Hippocampal formation (tissue), 2 donors: ENCODE measurements around the gene MVP.
"Not testable (repeated sequence)": the region's sequence is repeated elsewhere in the genome, so short reads cannot be mapped to it uniquely, and the experiment has no call there.

Source experiments
- DNase-seq, 2 donors: peaks; one replicate each; lab custom pipeline; 2025; lab: John Stamatoyannopoulos, UW

Gene MVP

DNA sequence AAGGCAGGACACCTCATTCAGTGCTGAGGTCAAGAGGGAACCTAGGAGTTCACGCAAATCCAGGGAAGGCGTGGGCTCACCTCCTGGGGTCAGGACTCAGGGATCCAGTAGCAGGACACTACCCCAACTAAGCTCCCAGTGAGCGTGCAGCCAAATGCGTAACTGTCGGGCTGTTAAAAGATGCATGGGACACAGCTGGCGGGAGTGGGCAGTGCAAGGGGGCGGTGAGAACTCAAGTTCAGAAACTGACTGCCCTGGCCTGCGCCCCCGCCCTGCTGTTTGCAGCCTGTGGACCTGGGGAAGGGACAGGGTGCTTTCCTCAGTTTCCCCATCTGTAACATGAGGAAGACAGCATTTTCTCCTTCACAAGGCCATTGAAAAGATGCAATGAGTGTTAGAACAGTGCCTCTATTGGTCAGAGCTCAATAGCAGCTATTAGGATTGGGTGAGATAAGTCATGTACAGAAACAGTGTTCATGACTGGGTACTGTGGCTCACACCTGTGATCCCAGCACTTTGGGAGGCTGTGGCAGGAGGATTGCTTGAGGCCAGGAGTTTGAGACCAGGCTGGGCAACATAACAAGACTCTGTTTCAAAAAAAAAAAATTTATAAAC lies 22.6 kb downstream of the MVP start:
- DNase-seq = no peak

DNA sequence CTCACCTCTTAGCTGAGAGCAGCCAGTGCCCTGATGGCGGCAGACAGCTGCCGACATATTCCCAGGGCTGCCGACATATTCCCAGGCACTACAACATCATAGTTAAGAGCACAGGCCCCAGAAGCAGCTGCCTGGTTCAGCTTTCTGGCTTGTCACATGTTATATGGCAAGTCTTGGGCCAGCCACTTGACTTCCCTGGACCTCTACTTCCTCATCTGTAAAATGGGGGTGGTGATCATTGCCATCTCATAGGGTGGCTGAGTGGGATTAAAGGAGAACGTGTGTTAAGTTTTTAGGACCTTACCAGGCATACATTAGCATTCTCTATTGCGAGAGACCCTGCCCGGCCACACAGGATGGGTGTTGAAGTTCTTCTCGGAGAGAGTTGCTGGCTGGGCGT lies 23.7 kb downstream of the MVP start:
- no peak for DNase-seq

DNA sequence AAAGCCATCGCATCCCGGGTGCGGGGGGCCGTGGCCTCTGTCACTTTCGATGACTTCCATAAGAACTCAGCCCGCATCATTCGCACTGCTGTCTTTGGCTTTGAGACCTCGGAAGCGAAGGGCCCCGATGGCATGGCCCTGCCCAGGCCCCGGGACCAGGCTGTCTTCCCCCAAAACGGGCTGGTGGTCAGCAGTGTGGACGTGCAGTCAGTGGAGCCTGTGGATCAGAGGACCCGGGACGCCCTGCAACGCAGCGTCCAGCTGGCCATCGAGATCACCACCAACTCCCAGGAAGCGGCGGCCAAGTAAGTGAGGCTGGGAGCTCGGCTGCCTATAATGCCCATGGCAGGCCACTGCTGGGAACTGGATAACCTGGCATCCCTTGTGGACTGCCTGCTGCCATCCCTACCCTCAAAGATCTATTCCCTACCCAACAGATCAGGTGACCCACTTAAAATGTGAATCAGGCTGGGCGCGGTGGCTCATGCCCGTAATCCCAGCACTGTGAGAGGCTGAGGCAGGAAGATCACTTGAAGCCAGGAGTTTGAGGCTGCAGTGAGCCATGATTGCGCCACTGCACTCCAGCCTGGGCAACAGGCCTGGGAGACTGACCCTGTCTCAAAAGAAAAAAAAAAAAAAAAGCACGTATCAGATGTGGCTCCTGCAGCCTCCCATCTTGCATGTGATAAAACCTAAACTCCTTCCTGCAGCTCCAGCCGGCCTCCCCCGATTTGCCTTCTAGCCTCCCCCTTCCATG lies 24.5 kb downstream of the MVP start:
- no peak for DNase-seq

DNA sequence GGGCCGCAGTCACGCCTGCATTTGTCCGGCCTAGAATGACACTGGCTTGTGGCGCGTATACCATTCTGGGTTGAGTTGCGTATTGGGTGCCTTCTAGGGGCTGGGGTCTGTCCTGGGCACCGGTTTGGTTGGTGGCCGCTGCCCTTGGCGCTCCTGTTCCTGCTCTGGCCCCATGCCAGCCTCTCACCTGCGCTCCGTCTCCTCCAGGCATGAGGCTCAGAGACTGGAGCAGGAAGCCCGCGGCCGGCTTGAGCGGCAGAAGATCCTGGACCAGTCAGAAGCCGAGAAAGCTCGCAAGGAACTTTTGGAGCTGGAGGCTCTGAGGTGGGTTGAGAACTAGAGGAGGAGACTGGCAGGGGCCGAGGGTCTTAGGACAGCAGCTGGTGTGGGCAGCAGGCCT lies 25.4 kb downstream of the MVP start:
- DNase-seq = no peak

DNA sequence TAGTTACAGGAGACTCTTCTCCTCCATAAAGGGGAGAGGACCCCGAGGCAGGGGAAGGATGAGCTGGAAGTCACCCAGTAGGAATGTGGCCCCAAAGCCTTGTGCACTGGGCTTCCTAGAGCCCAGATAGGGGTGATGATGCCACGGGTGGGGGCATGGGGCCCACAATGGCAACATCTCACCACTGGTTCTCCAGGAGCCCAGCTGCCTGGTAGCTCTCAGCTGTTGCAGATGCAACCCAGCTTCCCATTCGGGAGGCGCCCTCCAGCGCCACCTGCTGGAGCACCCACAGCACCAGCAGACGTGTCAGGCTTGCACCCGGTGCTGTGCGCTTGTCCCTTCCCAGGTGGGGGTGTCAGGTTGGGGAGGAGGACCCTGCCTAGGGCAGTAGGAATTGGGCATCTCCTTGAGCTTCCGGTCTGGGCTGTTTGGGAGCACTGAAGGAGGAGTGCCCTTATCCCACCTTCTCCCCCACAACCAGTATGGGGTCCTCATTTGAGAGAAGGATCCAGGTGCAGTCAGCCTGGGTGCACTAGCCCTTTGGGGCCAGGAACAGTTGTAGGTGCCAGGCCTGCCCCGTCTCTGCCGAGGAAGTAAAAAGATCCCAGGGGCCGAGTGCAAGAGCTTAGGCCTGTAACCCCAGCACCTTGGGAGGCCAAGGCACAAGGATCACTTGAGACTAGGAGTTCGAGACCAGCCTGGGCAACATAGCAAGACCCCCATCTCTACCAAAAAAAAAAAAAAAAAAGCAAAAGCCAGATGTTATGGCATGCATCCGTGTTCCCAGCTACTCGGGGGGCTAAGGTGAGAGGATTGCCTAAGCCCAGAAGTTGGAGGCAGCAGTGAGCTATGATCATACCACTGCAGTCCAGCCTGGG lies 28.4 kb downstream of the MVP start:
- peak in 1 of 2 donors; percentile 57 for DNase-seq

DNA sequence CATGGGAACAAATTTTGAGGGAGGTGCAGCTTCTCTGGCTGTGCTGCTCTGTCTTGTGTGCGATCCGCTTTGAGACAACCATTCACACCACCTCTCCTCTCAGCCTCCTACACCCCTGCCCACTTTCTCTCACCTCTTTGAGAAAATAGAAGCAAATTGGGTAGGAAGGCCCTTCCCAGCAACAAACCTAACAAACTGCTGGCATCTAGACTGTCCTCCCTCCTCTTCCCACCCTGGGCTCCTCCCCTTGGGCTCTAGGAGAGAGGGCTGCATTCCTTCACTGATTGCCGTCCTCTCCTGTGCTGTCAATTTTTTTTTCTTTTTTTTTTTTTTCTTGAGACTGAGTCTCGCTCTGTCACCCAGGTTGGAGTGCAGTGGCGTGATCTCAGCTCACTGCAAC lies 29.2 kb downstream of the MVP start:
- no peak for DNase-seq

DNA sequence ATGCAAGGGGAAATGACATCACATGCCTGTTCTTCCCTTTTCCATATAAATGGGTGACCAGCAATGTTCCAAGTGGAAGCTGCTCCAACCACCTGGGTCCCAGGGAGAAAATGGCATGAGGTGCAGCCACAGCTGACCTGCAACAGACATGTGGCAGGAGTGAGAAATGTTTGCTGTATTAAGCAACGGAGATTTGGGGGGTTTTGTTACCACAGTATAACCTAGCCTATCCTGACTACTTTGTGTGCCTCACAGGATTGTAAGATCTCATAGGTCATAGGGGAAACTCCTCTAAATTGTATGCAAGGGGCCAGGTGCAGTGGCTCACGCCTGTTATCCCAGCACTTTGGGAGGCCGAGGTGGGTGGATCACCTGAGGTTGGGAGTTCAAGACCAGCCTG lies 30.7 kb downstream of the MVP start:
- no peak for DNase-seq

DNA sequence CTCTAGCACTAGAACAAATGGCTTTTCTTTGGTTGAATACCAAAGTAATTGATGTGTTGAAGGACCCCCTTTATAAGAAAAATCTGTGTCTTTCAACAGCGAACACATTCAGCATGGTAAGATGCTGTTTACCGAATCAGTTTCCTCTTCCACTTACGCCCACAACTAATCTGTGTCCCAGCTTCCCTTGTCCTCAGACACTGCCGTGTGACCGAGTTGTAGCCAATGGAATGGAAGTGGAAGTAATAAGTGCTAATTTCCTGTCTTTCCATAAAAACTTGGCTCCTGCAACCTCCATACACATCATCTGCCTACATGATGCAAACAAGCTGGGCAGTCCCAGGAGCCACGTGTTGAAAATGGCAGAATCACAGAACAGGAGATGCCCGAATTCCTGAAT lies 32.4 kb downstream of the MVP start:
- no peak for DNase-seq

DNA sequence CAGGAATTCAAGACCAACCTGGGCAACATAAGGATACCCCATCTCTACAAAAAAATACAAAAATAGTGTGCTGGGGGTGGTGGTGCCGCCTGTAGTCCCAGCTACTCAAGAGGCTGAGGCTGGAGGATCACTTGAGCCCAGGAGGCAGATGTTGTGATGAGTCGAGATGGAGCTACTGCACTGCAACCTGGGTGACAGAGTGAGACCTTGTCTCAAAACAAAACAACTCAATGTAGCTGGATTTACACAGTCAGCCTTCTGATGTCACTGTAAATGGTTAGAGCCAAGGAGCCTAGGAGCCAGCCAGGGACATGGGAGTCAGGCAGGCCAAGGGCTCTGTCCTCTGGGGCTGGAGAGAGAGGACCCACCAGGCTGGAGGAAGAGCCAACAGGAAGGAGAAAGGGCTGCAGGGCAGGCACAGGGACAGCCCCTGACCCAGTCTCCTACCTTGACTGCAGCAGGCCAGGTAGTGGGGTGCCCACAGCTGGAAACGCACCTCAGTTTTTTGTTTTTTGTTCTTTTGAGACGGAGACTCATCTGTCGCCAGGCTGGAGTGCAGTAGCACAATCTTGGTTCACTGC lies 34.3 kb downstream of the MVP start:
- no peak for DNase-seq

DNA sequence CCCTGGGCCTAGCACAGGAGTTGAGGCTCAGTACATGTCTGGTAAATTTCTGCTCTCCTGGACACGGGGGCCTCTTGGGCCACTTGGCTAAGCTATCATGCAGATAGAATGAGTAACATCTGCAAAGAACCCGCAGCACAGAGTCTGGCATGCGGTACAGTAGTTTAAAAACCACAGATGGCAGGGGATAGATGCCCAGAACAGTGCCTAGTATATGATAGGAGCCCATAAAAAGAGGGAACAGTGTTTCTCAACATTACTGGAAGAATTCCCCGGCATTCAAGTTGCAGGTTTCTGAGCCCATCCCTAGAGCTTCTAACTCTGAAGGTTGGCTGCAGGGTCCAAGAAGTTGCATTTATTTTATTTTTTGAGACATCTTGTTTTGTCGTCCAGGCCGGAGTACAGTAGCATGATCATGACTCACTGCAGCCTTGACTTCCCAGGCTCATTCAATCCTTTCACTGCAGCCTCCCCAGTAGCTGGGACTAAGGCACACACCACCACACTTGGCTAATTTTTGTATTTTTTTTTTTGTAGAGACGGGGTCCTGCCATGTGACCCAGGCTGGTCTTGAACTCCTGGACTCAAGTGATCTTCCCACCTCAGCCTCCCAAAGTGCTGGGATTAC lies 37.0 kb downstream of the MVP start:
- no peak for DNase-seq

DNA sequence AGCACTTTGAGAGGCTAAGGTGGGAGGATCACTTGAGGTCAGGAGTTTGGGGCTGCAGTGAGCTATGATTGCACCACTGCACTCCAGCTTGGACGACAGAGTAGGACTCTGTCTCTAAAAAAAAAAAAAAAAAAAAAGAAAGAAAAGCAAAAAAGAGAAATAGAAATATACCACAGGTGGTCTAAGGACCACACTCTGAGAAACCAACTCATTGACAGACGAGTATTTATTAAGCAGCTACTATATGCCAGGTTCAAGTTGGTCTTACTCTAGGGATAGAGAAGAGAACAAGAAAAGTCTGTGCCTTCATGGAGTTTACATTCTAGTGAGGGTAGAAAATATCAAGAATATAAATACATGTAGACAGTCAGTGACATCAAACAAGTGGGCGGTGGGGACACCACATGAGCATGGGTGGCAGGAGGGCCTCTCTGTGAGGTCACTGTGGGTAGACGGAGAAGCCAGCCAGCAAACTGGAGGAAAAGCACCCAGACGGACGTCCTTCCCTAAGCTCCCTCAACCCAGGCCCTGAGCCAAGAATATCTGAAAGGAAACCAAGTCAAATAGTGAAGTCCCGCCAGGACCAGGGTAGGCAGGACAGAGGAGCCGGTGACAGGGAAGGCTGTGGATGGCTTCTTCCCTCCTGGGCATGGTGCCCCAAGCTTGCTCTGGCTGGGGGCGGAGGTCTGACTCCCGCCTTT lies 38.0 kb downstream of the MVP start:
- no peak for DNase-seq

DNA sequence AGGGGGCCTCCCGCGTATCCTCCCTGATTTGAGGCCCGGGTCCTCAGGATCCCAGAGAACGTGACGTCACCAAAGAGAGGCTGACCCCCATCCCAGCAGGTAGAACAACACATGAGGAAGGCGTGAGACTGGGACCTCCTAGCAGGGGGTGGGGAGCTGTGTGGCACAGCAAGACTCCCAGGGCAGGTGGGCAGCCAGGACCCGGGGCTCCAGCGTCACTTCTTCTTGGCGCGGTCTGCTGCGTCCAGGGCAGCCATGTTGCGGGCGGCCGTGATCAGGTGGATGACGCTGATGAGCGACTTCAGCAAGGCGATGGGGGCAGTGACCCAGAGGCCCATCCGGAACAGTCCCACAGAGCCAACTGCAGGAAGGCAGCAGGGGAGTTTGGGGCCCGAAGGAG lies 38.7 kb downstream of the MVP start:
- no peak for DNase-seq

DNA sequence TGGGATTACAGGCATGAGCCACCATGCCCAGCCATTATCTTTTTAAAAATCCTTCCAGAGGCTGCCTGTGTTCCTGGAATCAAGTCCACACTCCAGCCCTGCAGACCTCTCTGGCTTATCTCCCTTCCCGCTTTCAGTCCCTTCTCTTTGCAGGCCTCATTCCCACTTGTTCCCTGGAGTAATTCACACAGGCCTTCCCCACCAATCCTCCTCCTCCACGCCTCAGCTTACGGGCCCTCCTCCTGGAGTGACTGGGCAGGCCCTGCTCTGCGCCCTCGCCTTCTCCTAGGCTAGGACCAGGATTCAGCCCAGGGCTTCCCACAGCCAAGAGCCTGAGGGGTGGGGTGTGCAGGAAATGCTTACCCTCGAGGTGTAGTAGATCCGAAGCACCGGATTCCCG lies 40.0 kb downstream of the MVP start:
- DNase-seq = no peak

DNA sequence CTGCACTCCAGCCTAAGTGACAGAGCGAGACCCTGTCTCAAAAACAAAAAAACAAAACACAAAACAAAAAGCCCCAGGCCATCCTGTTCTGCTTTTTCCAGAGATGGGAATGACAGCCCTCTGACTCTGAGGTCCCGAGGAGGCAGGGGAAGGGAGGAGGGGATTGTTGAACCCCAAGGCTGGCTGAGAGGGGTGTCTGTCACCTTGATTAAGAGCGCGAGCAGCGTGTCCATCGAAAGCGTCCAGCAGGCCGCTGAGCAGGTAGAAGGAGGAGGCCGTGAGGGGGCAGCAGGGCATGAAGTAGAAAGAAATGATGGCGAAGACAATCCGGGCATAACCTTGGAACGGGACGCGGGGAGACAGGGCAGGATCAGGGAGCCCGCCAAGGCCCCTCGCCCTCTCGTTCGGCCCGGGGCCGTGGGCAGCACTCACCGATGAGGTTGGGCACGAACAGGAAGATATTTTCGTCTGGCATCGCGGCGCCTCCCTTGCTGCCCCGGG lies 42.2 kb downstream of the MVP start:
- DNase-seq = peak in 1 of 2 donors; percentile 29

DNA sequence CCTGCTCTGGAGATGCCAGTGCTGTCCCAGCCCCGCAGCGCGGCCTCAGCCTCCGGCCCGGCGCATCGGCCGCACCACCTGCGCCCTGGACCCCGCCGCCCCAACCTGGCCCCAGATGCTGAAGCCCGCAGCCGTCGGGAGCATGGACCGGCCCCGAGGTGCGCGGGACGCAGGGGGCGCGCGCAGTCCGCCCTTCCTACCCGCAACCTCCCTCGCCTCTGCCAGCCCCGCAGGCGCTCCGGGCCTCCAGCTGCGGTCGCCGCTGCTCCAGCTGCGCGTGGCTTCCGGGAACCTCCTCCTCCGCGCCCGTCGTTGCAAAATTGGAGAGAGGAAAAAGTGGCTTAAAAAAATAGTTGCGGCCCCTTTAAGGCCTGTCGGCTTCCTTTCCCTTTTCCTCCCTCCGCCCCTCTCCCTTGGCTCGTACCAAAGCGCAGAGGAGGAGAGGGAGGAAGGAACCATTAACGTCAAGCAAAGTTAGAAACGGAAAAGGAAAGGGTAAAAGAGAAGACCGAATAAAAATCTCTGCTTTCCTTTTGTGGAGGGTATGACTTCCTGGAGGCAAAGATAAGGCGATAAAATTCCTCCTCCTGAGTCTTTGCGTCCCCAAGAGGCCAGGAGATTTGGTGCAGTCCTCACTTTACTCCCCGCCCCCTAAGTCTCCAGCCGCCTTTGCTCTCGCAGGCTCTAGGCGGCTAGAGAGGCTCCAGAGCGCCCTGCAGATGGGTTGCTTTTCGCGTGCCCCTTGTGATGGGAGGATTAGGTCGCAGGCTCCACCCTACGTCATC lies 42.8 kb downstream of the MVP start, which contains the start of gene CDIPT:
Gene CDIPT (minus strand): TSS at position 343 of the 785 bp plus-strand sequence. CDS start 369 bp downstream, outside the sequence.
- DNase-seq = peak; percentile 90 to 99

DNA sequence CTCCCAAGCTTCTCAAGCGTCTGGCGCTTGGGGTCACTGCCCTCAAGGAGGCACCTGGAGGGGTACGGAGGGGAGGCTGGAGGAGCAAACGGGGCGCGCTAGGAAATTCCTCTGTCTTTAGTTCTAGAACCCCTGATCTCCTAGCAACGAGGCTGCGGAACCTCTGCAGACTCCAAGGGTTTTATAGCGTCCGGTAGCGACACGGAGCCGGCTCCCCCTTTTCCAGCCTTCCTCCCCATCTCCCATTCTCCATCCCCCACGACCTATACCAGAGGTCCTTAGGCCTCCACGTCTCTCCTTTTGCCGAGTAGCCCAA lies 43.4 kb downstream of the MVP start:
- DNase-seq = no peak

DNA sequence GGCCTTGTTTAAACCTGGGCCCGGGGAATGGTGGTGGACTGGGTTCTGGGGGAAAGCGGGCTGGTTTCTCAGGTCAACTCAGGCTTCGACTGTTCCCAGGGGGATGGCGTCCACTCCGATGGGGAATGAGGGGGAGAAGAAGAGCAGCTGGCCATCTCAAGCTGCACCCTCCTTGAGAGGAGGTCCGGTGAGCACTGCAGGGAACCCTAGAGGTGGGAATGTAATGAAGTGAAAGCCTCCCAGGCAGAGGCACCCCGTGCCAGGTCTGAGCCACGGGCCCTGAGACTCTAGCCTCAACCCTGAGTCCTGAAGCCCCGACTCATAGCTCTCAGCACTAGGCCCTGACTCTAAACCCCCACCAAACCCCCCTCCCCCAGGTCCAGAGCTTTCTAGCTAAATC lies 43.9 kb downstream of the MVP start:
- no peak for DNase-seq

DNA sequence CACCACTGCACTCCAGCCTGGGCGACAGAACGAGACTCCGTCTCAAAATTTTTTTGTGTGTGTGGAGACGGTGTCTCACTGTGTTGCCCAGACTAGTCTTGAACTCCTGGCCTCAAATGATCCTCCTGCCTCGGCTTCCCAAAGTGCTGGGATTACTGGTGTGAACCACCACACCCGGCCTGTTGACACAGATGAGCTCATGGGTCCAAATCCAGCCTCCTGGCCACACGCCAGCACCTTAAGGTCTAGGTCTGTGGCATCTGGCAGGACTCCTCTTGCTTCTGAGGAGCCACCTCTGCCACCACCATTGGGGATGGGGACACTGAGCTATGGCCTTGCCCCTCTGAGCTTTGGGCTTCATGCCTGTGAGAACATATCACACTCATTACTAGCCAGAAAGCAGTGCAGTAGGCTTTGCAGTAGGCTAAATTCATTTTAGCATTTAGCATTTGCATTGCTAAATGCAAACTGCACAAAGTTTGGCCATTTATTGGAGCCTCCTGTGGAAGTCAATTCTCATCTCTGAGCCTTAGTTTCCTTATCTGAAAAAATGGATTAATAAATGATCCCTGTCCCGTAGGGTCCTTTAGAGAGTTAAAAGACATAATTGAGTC lies 48.2 kb downstream of the MVP start:
- no peak for DNase-seq

DNA sequence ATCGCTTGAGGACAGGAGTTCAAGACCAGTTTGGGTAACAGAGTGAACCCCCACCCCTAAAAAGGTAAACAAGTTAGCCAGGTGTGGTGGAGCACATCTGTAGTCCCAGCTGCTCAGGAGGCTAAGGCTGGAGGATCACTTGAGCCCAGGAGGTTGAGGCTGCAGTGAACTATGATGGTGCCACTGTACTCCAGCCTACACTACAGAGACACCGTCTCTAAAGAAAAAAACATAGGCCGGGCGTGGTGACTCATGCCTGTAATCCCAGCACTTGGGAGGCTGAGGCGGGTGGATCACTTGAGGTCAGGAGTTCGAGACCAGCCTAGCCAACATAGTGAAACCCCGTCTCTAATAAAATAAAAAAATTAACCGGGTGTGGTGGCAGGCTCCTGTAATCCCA lies 48.8 kb downstream of the MVP start:
- not testable (repeated sequence) for DNase-seq
